GM23338 (cell line): ENCODE results near the gene LRRC42. TPM values are rescaled to one million over a fixed set of nuclear protein-coding genes. Genes with fewer than 3 reads are reported as not detected.

ENCODE experiments used
- ATAC-seq: fragments of 200-7000 bp; cut with Tn5 transposase; 3 replicates; pipeline ENCODE4 v1.9.1; 2020
- DNase-seq: peaks from one replicate; pipeline ENCODE4 v3.0.0-alpha.2; 2015; ENCODE audit warnings: low spot score
- H2AFZ ChIP-seq: fragments of 200-600 bp; sonication (generic); 2 replicates; pipeline ENCODE4 v1.8.0; 2016; ENCODE audit warnings: antibody characterized with exemption, mild to moderate bottlenecking, moderate library complexity
- H3F3A ChIP-seq: fragments of 200-600 bp; sonication (generic); replicated peaks from 2 replicates; pipeline ENCODE4 v1.8.0; 2017; ENCODE audit warnings: antibody characterized with exemption, mixed run types, low read depth
- H3K27ac ChIP-seq: fragments of 200-600 bp; sonication (generic); 2 replicates; pipeline ENCODE4 v1.6.1; 2016; ENCODE audit warnings: low read depth
- H3K27me3 ChIP-seq: fragments of 200-600 bp; sonication (generic); 2 replicates; pipeline ENCODE4 v1.8.0; 2016; ENCODE audit warnings: mild to moderate bottlenecking, mixed run types, moderate library complexity; ENCODE audit not compliant: insufficient read depth
- H3K36me3 ChIP-seq: fragments of 200-600 bp; sonication (generic); 2 replicates; pipeline ENCODE4 v1.8.0; 2016; ENCODE audit warnings: mild to moderate bottlenecking; ENCODE audit not compliant: insufficient read depth
- H3K4me1 ChIP-seq: fragments of 200-600 bp; sonication (generic); 2 replicates; pipeline ENCODE4 v1.8.0; 2016; ENCODE audit warnings: mild to moderate bottlenecking, moderate library complexity; ENCODE audit not compliant: insufficient read depth
- H3K4me2 ChIP-seq: fragments of 200-600 bp; sonication (generic); 2 replicates; pipeline ENCODE4 v1.7.1; 2017; ENCODE audit warnings: mixed run types
- H3K4me3 ChIP-seq: fragments of 200-600 bp; sonication (generic); 2 replicates; pipeline ENCODE4 v1.6.1; 2016; ENCODE audit warnings: mixed run types
- H3K79me2 ChIP-seq: fragments of 200-600 bp; sonication (generic); replicated peaks from 2 replicates; pipeline ENCODE4 v1.8.0; 2017; ENCODE audit warnings: mild to moderate bottlenecking; ENCODE audit not compliant: insufficient read depth
- H3K9me2 ChIP-seq: fragments of 200-600 bp; sonication (generic); 2 replicates; pipeline ENCODE4 v1.8.0; 2017; ENCODE audit not compliant: insufficient read depth
- H4K20me1 ChIP-seq: fragments of 200-600 bp; sonication (generic); replicated peaks from 2 replicates; pipeline ENCODE4 v1.8.0; 2017; ENCODE audit warnings: mild to moderate bottlenecking; ENCODE audit not compliant: insufficient read depth
- H3K27ac Mint-ChIP-seq: 2 replicates; pipeline ENCODE4 v1.8.0; 2020; ENCODE audit warnings: inconsistent platforms, mild to moderate bottlenecking, moderate library complexity, mixed read lengths
- H3K27me3 Mint-ChIP-seq: 3 replicates; pipeline ENCODE4 v1.8.0; 2022; ENCODE audit warnings: low read depth, mild to moderate bottlenecking, moderate library complexity, mixed read lengths, inconsistent platforms; ENCODE audit not compliant: insufficient read depth, poor library complexity
- H3K36me3 Mint-ChIP-seq: 3 replicates; pipeline ENCODE4 v1.8.0; 2021; ENCODE audit warnings: low read depth, mild to moderate bottlenecking, inconsistent platforms, moderate library complexity, mixed read lengths
- H3K4me1 Mint-ChIP-seq: 3 replicates; pipeline ENCODE4 v1.8.0; 2020; ENCODE audit warnings: mild to moderate bottlenecking, inconsistent platforms, mixed read lengths
- H3K4me3 Mint-ChIP-seq: 3 replicates; pipeline ENCODE4 v1.8.0; 2021; ENCODE audit warnings: moderate library complexity, mild to moderate bottlenecking, inconsistent platforms, mixed read lengths
- H3K9me3 Mint-ChIP-seq: 3 replicates; pipeline ENCODE4 v1.8.0; 2020; ENCODE audit warnings: moderate library complexity, mild to moderate bottlenecking, inconsistent platforms, mixed read lengths
- CREB1 ChIP-seq: fragments of 250-450 bp; sonication (Bioruptor Pico); IDR thresholded peaks from 2 replicates; pipeline ENCODE4 v1.5.0; 2020; ENCODE audit warnings: low read depth, mild to moderate bottlenecking, moderate library complexity
- CTCF ChIP-seq, 2 experiments: fragments of 200-600 bp in 1 of 2; sonication (generic) in 1 of 2; conservative IDR thresholded peaks; 2 replicates each; pipeline versions ENCODE4 v1.5.1 to v1.6.1; 2016 to 2017; ENCODE audit warnings: antibody characterized with exemption in 2 of 2, low read depth in 2 of 2, mild to moderate bottlenecking in 2 of 2, moderate library complexity in 1 of 2
- ETS1 ChIP-seq: IDR thresholded peaks from 2 replicates; pipeline ENCODE4 v1.6.1; 2016; ENCODE audit warnings: antibody characterized with exemption
- EZH2 ChIP-seq: fragments of 200-600 bp; sonication (generic); IDR thresholded peaks from one replicate; pipeline ENCODE4 v1.8.0; 2017; ENCODE audit warnings: antibody characterized with exemption, mild to moderate bottlenecking, low read depth; ENCODE audit not compliant: unreplicated experiment
- EZH2phosphoT487 ChIP-seq: fragments of 200-600 bp; sonication (generic); IDR thresholded peaks from one replicate; pipeline ENCODE4 v1.8.1; 2018; ENCODE audit warnings: antibody characterized with exemption; ENCODE audit not compliant: unreplicated experiment
- JUNB ChIP-seq: IDR thresholded peaks from one replicate; pipeline ENCODE4 v1.6.1; 2016; ENCODE audit warnings: antibody characterized with exemption; ENCODE audit not compliant: unreplicated experiment
- NANOG ChIP-seq: IDR thresholded peaks from 2 replicates; pipeline ENCODE4 v1.6.1; 2016; ENCODE audit warnings: antibody characterized with exemption, borderline replicate concordance
- POLR2AphosphoS5 ChIP-seq: IDR thresholded peaks from 2 replicates; pipeline ENCODE4 v1.6.1; 2016; ENCODE audit warnings: antibody characterized with exemption, low read depth
- ZNF331 ChIP-seq: fragments of 250-450 bp; sonication (Bioruptor Pico); IDR thresholded peaks from 2 replicates; pipeline ENCODE4 v1.5.0; 2020; ENCODE audit warnings: low read depth, mild to moderate bottlenecking, moderate library complexity
- ZNF462 ChIP-seq: fragments of 250-450 bp; sonication (Bioruptor Pico); IDR thresholded peaks from 2 replicates; pipeline ENCODE4 v1.5.0; 2020; ENCODE audit warnings: mild to moderate bottlenecking, moderate library complexity
- polyA plus RNA-seq: library from polyadenylated mRNA; unstranded; fragments of >200 nt; fragmentation: Nextera tagmentation; extraction: Ambion mirVana; gene quantifications from 2 replicates; pipeline ENCODE4 v1.2.1, GENCODE V29; 2016
- total RNA-seq: library from RNA; depleted of rRNA; stranded (reverse); fragments of >200 nt; shearing (Covaris generic); gene quantifications from 2 replicates; pipeline ENCODE4 v1.2.3, GENCODE V29; 2014
- TF ChIP-seq, protein P1 (sequence below): IDR thresholded peaks from one replicate; pipeline ENCODE4 v1.6.1; 2018; ENCODE audit warnings: antibody characterized with exemption; ENCODE audit not compliant: unreplicated experiment

The LRRC42 gene
- total and polyA plus RNA-seq, 2 experiments from 2014 or later: 25.9 to 48.1 TPM

GRCh38 chr1:53971718-53972117, 25.6 kb downstream of the LRRC42 start:
- Mint-ChIP-seq H3K4me1 (no peaks in the 10 kb centered on the region), H3K9me3 (no peaks in the 10 kb centered on the region), H3K4me3 (no peak overlapping the region), H3K36me3 (peaks cover 29% of the 10 kb centered on the region), H3K27ac (no peak overlapping the region), H3K27me3 (peaks cover 2% of the 10 kb centered on the region)
- H3K9me2 ChIP-seq: no peaks in the 10 kb centered on the region
- no peaks in the 10 kb centered on the region for H3K27me3 ChIP-seq
- peaks cover 26% of the 10 kb centered on the region for H3K36me3 ChIP-seq
- TF ChIP-seq JUNB (no peak), CREB1 (no peak), NANOG (no peak), ETS1 (no peak), EZH2phosphoT487 (no peak), EZH2 (no peak), POLR2AphosphoS5 (no peak), CTCF (conservative IDR thresholded peaks at IDR 0.05; ENCODE audit: low read depth in 2 of 2) (no peak), ZNF331 (no peak), ZNF462 (CRISPR knock-in tag) (no peak)
- TF ChIP-seq, protein P1, sequence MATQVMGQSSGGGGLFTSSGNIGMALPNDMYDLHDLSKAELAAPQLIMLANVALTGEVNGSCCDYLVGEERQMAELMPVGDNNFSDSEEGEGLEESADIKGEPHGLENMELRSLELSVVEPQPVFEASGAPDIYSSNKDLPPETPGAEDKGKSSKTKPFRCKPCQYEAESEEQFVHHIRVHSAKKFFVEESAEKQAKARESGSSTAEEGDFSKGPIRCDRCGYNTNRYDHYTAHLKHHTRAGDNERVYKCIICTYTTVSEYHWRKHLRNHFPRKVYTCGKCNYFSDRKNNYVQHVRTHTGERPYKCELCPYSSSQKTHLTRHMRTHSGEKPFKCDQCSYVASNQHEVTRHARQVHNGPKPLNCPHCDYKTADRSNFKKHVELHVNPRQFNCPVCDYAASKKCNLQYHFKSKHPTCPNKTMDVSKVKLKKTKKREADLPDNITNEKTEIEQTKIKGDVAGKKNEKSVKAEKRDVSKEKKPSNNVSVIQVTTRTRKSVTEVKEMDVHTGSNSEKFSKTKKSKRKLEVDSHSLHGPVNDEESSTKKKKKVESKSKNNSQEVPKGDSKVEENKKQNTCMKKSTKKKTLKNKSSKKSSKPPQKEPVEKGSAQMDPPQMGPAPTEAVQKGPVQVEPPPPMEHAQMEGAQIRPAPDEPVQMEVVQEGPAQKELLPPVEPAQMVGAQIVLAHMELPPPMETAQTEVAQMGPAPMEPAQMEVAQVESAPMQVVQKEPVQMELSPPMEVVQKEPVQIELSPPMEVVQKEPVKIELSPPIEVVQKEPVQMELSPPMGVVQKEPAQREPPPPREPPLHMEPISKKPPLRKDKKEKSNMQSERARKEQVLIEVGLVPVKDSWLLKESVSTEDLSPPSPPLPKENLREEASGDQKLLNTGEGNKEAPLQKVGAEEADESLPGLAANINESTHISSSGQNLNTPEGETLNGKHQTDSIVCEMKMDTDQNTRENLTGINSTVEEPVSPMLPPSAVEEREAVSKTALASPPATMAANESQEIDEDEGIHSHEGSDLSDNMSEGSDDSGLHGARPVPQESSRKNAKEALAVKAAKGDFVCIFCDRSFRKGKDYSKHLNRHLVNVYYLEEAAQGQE: no peak
- H3K4me2 ChIP-seq: no peak overlapping the region
- H3K4me3 ChIP-seq: no peak overlapping the region
- peaks cover 8% of the 10 kb centered on the region; the same call in 1 of the 2 replicates for H4K20me1 ChIP-seq
- no peaks in the 10 kb centered on the region for H3F3A ChIP-seq
- no peak for DNase-seq
- no peaks in the 10 kb centered on the region for H3K4me1 ChIP-seq
- no peak overlapping the region for H2AFZ ChIP-seq
- no peak overlapping the region for H3K27ac ChIP-seq
- ATAC-seq: no peak
- no peaks in the 10 kb centered on the region for H3K79me2 ChIP-seq
